Measurements from ENCODE around the gene TCEA3. TPM values are rescaled to one million over a fixed set of nuclear protein-coding genes. Genes with fewer than 3 reads are reported as not detected.

Gene TCEA3
- total and polyA plus RNA-seq, 2 donors (not counting 3 experiments of a cell fraction or from before 2014, with no cell fraction given), result 1.5 to 3.7 TPM

DNA sequence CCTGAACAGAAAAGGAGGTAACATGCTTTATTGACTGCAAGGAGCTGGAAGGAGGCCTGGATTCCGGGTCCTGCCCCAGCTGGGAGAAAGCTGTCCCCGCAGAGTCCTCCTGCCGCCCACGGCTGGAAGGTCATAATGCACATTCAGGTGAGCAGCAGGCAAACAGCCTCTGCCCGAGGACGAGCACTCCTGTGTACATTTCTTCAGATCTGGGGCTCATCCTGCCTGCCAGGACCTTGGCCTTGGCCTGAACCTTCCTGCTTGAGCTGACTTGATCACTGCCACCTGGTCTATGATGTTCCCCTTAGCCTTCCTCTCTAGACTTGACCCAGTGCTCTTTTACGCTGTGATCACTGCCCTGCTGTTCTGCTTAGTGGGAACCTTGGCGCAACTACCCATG, 37.1 kb downstream of the TCEA3 start:
- Histone ChIP-seq H3K9me3 (replicated peaks; ENCODE audit: control insufficient read depth, insufficient read depth, low read length) (no peaks in the 10 kb centered on the region), H3K27ac (ENCODE audit: insufficient read depth, low read depth, low read length) (no peak overlapping the region), H2AFZ (ENCODE audit: low read depth, low read length) (no peak overlapping the region), H4K20me1 (replicated peaks; ENCODE audit: control insufficient read depth, extremely low read depth, insufficient read depth, low read length) (no peaks in the 10 kb centered on the region), H3K9ac (replicated peaks; ENCODE audit: extremely low read depth, insufficient read depth, low read length) (no peak overlapping the region), H3K79me2 (ENCODE audit: control insufficient read depth, insufficient read depth, low read length) (no peaks in the 10 kb centered on the region), H3K4me3 (replicated peaks in 1 of 3; ENCODE audit: insufficient read depth in 1 of 3, low read depth in 1 of 3, low read length in 3 of 3) (no peak overlapping the region), H3K4me1 (ENCODE audit: control insufficient read depth, extremely low read depth, insufficient read depth, low read length) (peaks cover 20% of the 10 kb centered on the region), H3K4me2 (ENCODE audit: insufficient read depth, low read length) (no peak overlapping the region), H3K36me3 (ENCODE audit: control insufficient read depth in 2 of 2, extremely low read depth in 1 of 2, insufficient read depth in 2 of 2, low read length in 2 of 2) (no peaks in the 10 kb centered on the region), H3K27me3 (ENCODE audit: control insufficient read depth in 2 of 2, insufficient read depth in 2 of 2, low read length in 2 of 2) (no peaks in the 10 kb centered on the region), H3K9me1 (replicated peaks; ENCODE audit: control insufficient read depth, extremely low read depth, insufficient read depth, low read length) (no peaks in the 10 kb centered on the region)
- FAIRE-seq (no peak), DNase-seq (ENCODE audit: low read depth, low spot score) (no peak)
- POLR2A ChIA-PET, result no interaction called here
- intact Hi-C loops (cut with micrococcal nuclease) (no loop called here), dilution Hi-C loops (cut with MboI; ENCODE audit: extremely low pct_ligation_motif_present, low sequenced_read_pairs) (no loop called here)
- CTCF ChIA-PET, result interaction anchor here (1.5 to 3.8 kb wide), 3 partner anchors 14 to 16 kb away, joined by 4 to 15 read pairs (median 5); no protein-coding TSS in a partner anchor
- TF ChIP-seq EZH2 (IDR thresholded peaks at IDR 0.05; ENCODE audit: borderline replicate concordance, low read depth, low read length, severe bottlenecking) (no peak), MYC (IDR thresholded peaks at IDR 0.05; ENCODE audit: low read depth, low read length) (no peak)
- TF ChIP-seq, protein P1, sequence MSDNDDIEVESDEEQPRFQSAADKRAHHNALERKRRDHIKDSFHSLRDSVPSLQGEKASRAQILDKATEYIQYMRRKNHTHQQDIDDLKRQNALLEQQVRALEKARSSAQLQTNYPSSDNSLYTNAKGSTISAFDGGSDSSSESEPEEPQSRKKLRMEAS (IDR thresholded peaks at IDR 0.05; ENCODE audit: insufficient read depth, insufficient read length), result no peak
- BruUV-seq (replicated peaks), result no TSS peak

DNA sequence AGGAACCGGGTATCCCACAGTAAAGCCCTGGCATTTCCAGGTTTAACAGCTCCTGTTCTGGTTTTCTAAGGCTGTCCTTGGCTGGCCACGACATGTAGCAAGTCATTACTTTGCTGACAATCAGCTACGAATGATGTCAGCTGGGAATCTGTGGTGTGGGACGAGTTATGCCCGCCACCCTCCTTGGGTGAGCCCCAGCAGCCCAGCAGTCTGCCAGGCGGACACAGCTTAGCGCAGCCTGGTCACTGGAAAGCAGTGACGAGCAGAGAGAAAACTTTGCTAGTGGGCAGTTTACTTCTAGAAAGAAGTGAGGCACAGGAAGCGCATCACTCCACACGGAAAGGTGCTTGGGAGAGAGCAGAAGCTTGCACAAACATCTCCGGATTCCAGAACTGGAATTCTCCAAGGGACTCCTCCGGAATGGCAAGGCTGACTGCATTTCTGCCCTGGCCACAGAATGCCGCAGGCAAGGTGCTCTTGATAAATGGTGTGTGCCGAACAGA, 39.4 kb downstream of the TCEA3 start:
- Histone ChIP-seq H4K20me1 (replicated peaks; ENCODE audit: control insufficient read depth, extremely low read depth, insufficient read depth, low read length) (no peaks in the 10 kb centered on the region), H3K4me2 (ENCODE audit: insufficient read depth, low read length) (no peak overlapping the region), H3K4me1 (ENCODE audit: control insufficient read depth, extremely low read depth, insufficient read depth, low read length) (peaks cover 20% of the 10 kb centered on the region), H3K36me3 (ENCODE audit: control insufficient read depth in 2 of 2, extremely low read depth in 1 of 2, insufficient read depth in 2 of 2, low read length in 2 of 2) (no peaks in the 10 kb centered on the region), H3K9me1 (replicated peaks; ENCODE audit: control insufficient read depth, extremely low read depth, insufficient read depth, low read length) (no peaks in the 10 kb centered on the region), H3K9ac (replicated peaks; ENCODE audit: extremely low read depth, insufficient read depth, low read length) (no peak overlapping the region), H3K4me3 (replicated peaks in 1 of 3; ENCODE audit: insufficient read depth in 1 of 3, low read depth in 1 of 3, low read length in 3 of 3) (no peak overlapping the region), H2AFZ (ENCODE audit: low read depth, low read length) (peak overlapping the region; percentile 5), H3K9me3 (replicated peaks; ENCODE audit: control insufficient read depth, insufficient read depth, low read length) (no peaks in the 10 kb centered on the region), H3K27ac (ENCODE audit: insufficient read depth, low read depth, low read length) (no peak overlapping the region), H3K79me2 (ENCODE audit: control insufficient read depth, insufficient read depth, low read length) (no peaks in the 10 kb centered on the region), H3K27me3 (ENCODE audit: control insufficient read depth in 2 of 2, insufficient read depth in 2 of 2, low read length in 2 of 2) (no peaks in the 10 kb centered on the region)
- intact Hi-C loops (cut with micrococcal nuclease) (no loop called here), dilution Hi-C loops (cut with MboI; ENCODE audit: extremely low pct_ligation_motif_present, low sequenced_read_pairs) (no loop called here)
- DNase-seq (ENCODE audit: low read depth, low spot score), result no peak
- no peak for FAIRE-seq
- no peak for TF ChIP-seq POLR2AphosphoS5 (IDR thresholded peaks at IDR 0.05; ENCODE audit: insufficient read depth, low read depth, low read length)
- BruUV-seq (replicated peaks), result no TSS peak
- POLR2A ChIA-PET, result interaction anchor here (0.7 to 1.3 kb wide), 4 partner anchors 16 to 114 kb away, joined by 3 to 8 read pairs (median 4); partner anchors contain the start of genes HNRNPR and ZNF436
- CTCF ChIA-PET, result interaction anchor here (0.8 to 1.2 kb wide), 7 partner anchors 9 to 252 kb away, joined by 3 to 7 read pairs (median 4); partner anchors contain the start of gene ZNF436
